OCI-LY7 (cell line): Measurements from ENCODE around the gene MIR17HG.

Experiments used
- EZH2phosphoT487 ChIP-seq: fragments of 200-600 bp; sonication (generic); IDR thresholded peaks from 2 replicates; pipeline ENCODE4 v1.6.1; 2018; ENCODE audit warnings: low read depth, borderline replicate concordance, mild to moderate bottlenecking, mixed run types, antibody characterized with exemption, low read length, moderate library complexity, mixed read lengths
- TF ChIP-seq, protein P1 (sequence below): fragments of 200-600 bp; sonication (generic); conservative IDR thresholded peaks from 2 replicates; pipeline ENCODE4 v1.5.1; 2014; ENCODE audit warnings: mild to moderate bottlenecking, antibody characterized with exemption, low read length, moderate library complexity, mixed read lengths

DNA sequence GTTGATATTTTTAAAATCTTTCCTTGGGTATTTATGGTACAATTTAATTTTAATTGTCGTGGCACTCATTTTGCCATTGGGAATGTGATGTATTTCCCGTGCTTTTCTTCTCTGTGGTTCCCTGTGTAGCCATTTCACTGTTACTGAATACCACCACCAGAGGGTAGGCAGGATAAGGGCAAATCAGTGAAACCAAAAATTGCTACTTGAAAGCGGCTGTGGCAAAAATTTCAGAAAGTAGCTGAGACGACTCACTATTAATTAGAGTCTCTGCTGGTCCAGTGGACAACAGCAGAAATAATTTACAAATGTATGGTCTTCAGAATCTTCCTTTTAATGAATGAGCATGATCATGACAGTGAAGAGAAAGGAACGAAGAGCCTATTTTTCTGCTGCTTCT lies 34.4 kb upstream of the MIR17HG start:
- TF ChIP-seq, protein P1, sequence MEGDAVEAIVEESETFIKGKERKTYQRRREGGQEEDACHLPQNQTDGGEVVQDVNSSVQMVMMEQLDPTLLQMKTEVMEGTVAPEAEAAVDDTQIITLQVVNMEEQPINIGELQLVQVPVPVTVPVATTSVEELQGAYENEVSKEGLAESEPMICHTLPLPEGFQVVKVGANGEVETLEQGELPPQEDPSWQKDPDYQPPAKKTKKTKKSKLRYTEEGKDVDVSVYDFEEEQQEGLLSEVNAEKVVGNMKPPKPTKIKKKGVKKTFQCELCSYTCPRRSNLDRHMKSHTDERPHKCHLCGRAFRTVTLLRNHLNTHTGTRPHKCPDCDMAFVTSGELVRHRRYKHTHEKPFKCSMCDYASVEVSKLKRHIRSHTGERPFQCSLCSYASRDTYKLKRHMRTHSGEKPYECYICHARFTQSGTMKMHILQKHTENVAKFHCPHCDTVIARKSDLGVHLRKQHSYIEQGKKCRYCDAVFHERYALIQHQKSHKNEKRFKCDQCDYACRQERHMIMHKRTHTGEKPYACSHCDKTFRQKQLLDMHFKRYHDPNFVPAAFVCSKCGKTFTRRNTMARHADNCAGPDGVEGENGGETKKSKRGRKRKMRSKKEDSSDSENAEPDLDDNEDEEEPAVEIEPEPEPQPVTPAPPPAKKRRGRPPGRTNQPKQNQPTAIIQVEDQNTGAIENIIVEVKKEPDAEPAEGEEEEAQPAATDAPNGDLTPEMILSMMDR = no peak
- TF ChIP-seq EZH2phosphoT487 = no peak
